GM12864 (cell line): ENCODE data around the gene SRGAP2C.
A peak's percentile ranks its signal among the peaks of the same experiment; 100 is the strongest.
"Not testable (repeated sequence)": the region's sequence is repeated elsewhere in the genome, so short reads cannot be mapped to it uniquely, and the experiment has no call there.

Experiments used
- DNase-seq: peaks from one replicate; pipeline ENCODE4 v3.0.0-alpha.2; 2011; ENCODE audit warnings: low read depth
- H3K4me3 ChIP-seq: 2 replicates; pipeline ENCODE4 v1.5.1; 2011; ENCODE audit warnings: mild to moderate bottlenecking, low read depth, low read length, control low read depth

The SRGAP2C gene

GRCh38 chr1:121183867-121184266 is 908 bp upstream of the SRGAP2C start:
- peak overlapping the region; percentile 57 for H3K4me3 ChIP-seq
- DNase-seq: not testable (repeated sequence)

GRCh38 chr1:121185140-121185708 is 449 bp downstream of the SRGAP2C start:
- peak overlapping the region; percentile 51 for H3K4me3 ChIP-seq
- not testable (repeated sequence) for DNase-seq

- not testable (repeated sequence) for H3K4me3 ChIP-seq, DNase-seq
Measured at GRCh38 chr1:121186191-121186590, 1.4 kb downstream of the SRGAP2C start.

GRCh38 chr1:121187914-121188313 is 3.1 kb downstream of the SRGAP2C start:
- H3K4me3 ChIP-seq, DNase-seq: not testable (repeated sequence)

GRCh38 chr1:121192512-121192911 is 7.7 kb downstream of the SRGAP2C start:
- not testable (repeated sequence) for H3K4me3 ChIP-seq, DNase-seq

GRCh38 chr1:121197095-121197882 is 12.5 kb downstream of the SRGAP2C start:
- not testable (repeated sequence) for DNase-seq, H3K4me3 ChIP-seq

GRCh38 chr1:121199763-121200162 is 15.0 kb downstream of the SRGAP2C start:
- not testable (repeated sequence) for DNase-seq, H3K4me3 ChIP-seq

- not testable (repeated sequence) for H3K4me3 ChIP-seq, DNase-seq
Measured at GRCh38 chr1:121200232-121200631, 15.5 kb downstream of the SRGAP2C start.

- not testable (repeated sequence) for H3K4me3 ChIP-seq, DNase-seq
Measured at GRCh38 chr1:121200985-121201981, 16.5 kb downstream of the SRGAP2C start.

GRCh38 chr1:121202986-121203385 is 18.2 kb downstream of the SRGAP2C start:
- H3K4me3 ChIP-seq, DNase-seq: not testable (repeated sequence)

GRCh38 chr1:121205786-121206711 is 21.3 kb downstream of the SRGAP2C start:
- not testable (repeated sequence) for H3K4me3 ChIP-seq, DNase-seq

GRCh38 chr1:121207328-121207727 is 22.6 kb downstream of the SRGAP2C start:
- DNase-seq, H3K4me3 ChIP-seq: not testable (repeated sequence)

GRCh38 chr1:121208375-121208774 is 23.6 kb downstream of the SRGAP2C start:
- H3K4me3 ChIP-seq, DNase-seq: not testable (repeated sequence)

GRCh38 chr1:121210778-121211177 is 26.0 kb downstream of the SRGAP2C start:
- DNase-seq, H3K4me3 ChIP-seq: not testable (repeated sequence)

- DNase-seq: not testable (repeated sequence)
Measured at GRCh38 chr1:121213491-121213890, 28.7 kb downstream of the SRGAP2C start.

GRCh38 chr1:121214544-121215156 is 29.9 kb downstream of the SRGAP2C start:
- not testable (repeated sequence) for H3K4me3 ChIP-seq

More at GRCh38 chr1:121213491-121213890, 28.7 kb downstream of the SRGAP2C start:
- H3K4me3 ChIP-seq: not testable (repeated sequence)

GRCh38 chr1:121215699-121216417 is 31.1 kb downstream of the SRGAP2C start:
- H3K4me3 ChIP-seq, DNase-seq: not testable (repeated sequence)

More at GRCh38 chr1:121214544-121215156, 29.9 kb downstream of the SRGAP2C start:
- not testable (repeated sequence) for DNase-seq
